AG09309 (cell line): ENCODE data around the gene FSD2.

ENCODE experiments used
- DNase-seq: peaks from one replicate; pipeline ENCODE4 v3.0.0-alpha.2; 2010; ENCODE audit warnings: low read depth
- H3K4me3 ChIP-seq: 2 replicates; pipeline ENCODE4 v1.5.1; 2011; ENCODE audit warnings: mild to moderate bottlenecking, low read depth, low read length, moderate library complexity; ENCODE audit not compliant: control insufficient read depth
- CTCF ChIP-seq: IDR thresholded peaks from 2 replicates; pipeline ENCODE4 v1.5.1; 2011; ENCODE audit warnings: mild to moderate bottlenecking, low read depth, low read length, inconsistent platforms; ENCODE audit not compliant: insufficient read depth, control insufficient read depth; ENCODE audit errors: missing control alignments

FSD2 gene

GRCh38 chr15:82820128-82820527 is 14.3 kb upstream of the FSD2 start:
- TF ChIP-seq CTCF, result no peak

GRCh38 chr15:82812994-82813393 is 7.1 kb upstream of the FSD2 start:
- no peak for DNase-seq
- H3K4me3 ChIP-seq, result no peak overlapping the region
- no peak for TF ChIP-seq CTCF

More at GRCh38 chr15:82820128-82820527, 14.3 kb upstream of the FSD2 start:
- no peak for DNase-seq
- no peak overlapping the region for H3K4me3 ChIP-seq

- peak overlapping the region; percentile 86 for H3K4me3 ChIP-seq
- no peak for TF ChIP-seq CTCF
- no peak for DNase-seq
Observed at GRCh38 chr15:82810890-82811426, 5.1 kb upstream of the FSD2 start.

DNA sequence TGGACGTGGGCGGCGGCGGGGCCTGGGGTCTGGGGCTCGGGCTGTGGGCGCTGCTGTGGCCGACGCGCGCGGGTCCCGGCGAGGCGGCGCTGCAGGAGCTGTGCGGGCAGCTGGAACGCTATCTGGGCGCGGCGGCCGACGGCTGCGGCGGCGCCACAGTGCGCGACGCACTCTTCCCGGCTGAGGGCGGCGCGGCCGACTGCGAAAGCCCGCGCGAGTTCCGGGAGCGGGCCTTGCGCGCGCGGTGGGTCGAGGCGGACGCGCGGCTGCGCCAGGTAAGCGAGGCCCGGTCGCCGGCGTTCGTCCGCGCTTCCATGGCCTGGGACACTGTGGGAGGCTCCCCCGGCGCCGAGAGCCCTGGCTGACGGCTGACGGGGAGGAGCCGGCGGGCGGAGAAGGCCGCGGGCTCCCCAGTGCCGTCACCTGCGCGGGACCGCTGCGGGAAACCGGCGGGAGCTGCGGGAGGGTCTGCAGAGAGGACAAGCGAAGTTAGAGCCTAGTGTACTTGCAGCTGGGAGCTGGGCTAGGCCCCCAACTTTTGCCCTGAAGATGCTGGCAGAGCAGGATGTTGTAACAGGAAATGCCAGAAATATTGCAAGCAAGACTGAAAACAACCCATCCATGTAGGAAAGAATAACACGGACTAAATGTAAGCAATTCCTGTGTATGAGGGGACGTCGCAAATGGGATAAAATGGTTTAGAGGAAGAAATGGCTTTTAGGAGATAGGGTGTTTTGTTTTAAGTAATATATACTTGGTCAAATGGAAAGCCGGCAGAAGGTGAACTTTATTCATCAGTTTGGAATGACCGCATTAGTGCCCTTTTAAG is 4.4 kb upstream of the FSD2 start:
- DNase-seq, result no peak
- no peak for TF ChIP-seq CTCF
- peak overlapping the region; percentile 86 for H3K4me3 ChIP-seq

GRCh38 chr15:82809308-82810060 is 3.6 kb upstream of the FSD2 start, which contains the start of gene WHAMM:
TSS of gene WHAMM (plus strand) at chr15:82809628. CDS start at chr15:82809727, 99 bp downstream.
- H3K4me3 ChIP-seq, result peak within 1 kb of the TSS; percentile 86

More at GRCh38 chr15:82809308-82810060, 3.6 kb upstream of the FSD2 start, which contains the start of gene WHAMM:
- TF ChIP-seq CTCF, result no peak
- DNase-seq, result peak; percentile 95
